MCF 10A (cell line): ENCODE data around the gene CYCS. TPM values are rescaled to one million over a fixed set of nuclear protein-coding genes. Genes with fewer than 3 reads are reported as not detected.
"Not testable (repeated sequence)": the region's sequence is repeated elsewhere in the genome, so short reads cannot be mapped to it uniquely, and the experiment has no call there.

Source experiments
- BruUV-seq: library from RNA; stranded (reverse); fragments of 400-500 nt; replicated peaks from 2 replicates; lab custom pipeline; 2021; lab: Mats Ljungman, UMichigan
- CTCF ChIA-PET: fragments of 300-600 bp; sonication (Branson Sonifier 250); formaldehyde crosslinking; extraction: SDS; loops from one replicate; lab custom pipeline; 2021; ENCODE audit warnings: antibody characterized with exemption, inconsistent platforms; lab: Yijun Ruan, JAX
- POLR2A ChIA-PET: fragments of 300-600, 350-650 bp; sonication (Branson Sonifier 250); formaldehyde crosslinking; extraction: SDS; loops from one replicate; lab custom pipeline; 2020; ENCODE audit warnings: antibody characterized with exemption, inconsistent platforms; lab: Yijun Ruan, JAX
- DNase-seq: peaks from one replicate; pipeline ENCODE4 v3.0.0-alpha.2; 2018; ENCODE audit not compliant: unreplicated experiment
- H3K27ac Mint-ChIP-seq: one replicate; pipeline ENCODE4 v1.8.0; 2022; ENCODE audit warnings: mild to moderate bottlenecking, low read depth, mixed read lengths; ENCODE audit not compliant: unreplicated experiment
- H3K27me3 Mint-ChIP-seq: one replicate; pipeline ENCODE4 v1.8.0; 2022; ENCODE audit warnings: mixed read lengths; ENCODE audit not compliant: insufficient read depth, unreplicated experiment
- H3K36me3 Mint-ChIP-seq: one replicate; pipeline ENCODE4 v1.8.0; 2022; ENCODE audit warnings: mild to moderate bottlenecking, moderate library complexity, mixed read lengths; ENCODE audit not compliant: insufficient read depth, unreplicated experiment
- H3K4me1 Mint-ChIP-seq: one replicate; pipeline ENCODE4 v1.8.0; 2022; ENCODE audit warnings: mixed read lengths; ENCODE audit not compliant: insufficient read depth, unreplicated experiment
- H3K4me3 Mint-ChIP-seq: one replicate; pipeline ENCODE4 v1.8.0; 2022; ENCODE audit warnings: mild to moderate bottlenecking, moderate library complexity, mixed read lengths; ENCODE audit not compliant: unreplicated experiment
- H3K9me3 Mint-ChIP-seq: one replicate; pipeline ENCODE4 v1.8.0; 2022; ENCODE audit warnings: mixed read lengths; ENCODE audit not compliant: unreplicated experiment
- CTCF ChIP-seq: fragments of 200-600 bp; IDR thresholded peaks from one replicate; pipeline ENCODE4 v1.8.0; 2022; ENCODE audit warnings: antibody characterized with exemption, mild to moderate bottlenecking; ENCODE audit not compliant: unreplicated experiment
- intact Hi-C: fragments of 100-400 bp; cut with micrococcal nuclease; formaldehyde crosslinking; loops from 2 replicates; pipeline ENCODE4 v1.14.1; 2022
- total RNA-seq: library from RNA; stranded (reverse); gene quantifications from 2 replicates; pipeline ENCODE4 v1.2.3, GENCODE V29; 2022

Gene CYCS
- total RNA-seq, 1 experiment from 2014 or later: 368 TPM

- Mint-ChIP-seq H3K4me3 (no peak overlapping the region), H3K36me3 (peaks cover 6% of the 10 kb centered on the region), H3K4me1 (no peaks in the 10 kb centered on the region), H3K27ac (no peak overlapping the region), H3K9me3 (no peaks in the 10 kb centered on the region), H3K27me3 (no peaks in the 10 kb centered on the region)
- CTCF ChIA-PET: interaction anchor here (0.6 to 1.4 kb wide), 3 partner anchors 10 to 724 kb away, joined by 4 to 5 read pairs (median 4); no protein-coding TSS in a partner anchor
- no peak for TF ChIP-seq CTCF
- intact Hi-C loops: no loop called here
- DNase-seq: no peak
- POLR2A ChIA-PET: no interaction called here
- BruUV-seq: no TSS peak
These were observed 41.9 kb downstream of the CYCS start for GRCh38 chr7:25083201-25083600.

- intact Hi-C loops, H3K9me3 Mint-ChIP-seq, BruUV-seq, H3K36me3 Mint-ChIP-seq, H3K4me1 Mint-ChIP-seq, H3K4me3 Mint-ChIP-seq, DNase-seq, H3K27me3 Mint-ChIP-seq, H3K27ac Mint-ChIP-seq: not testable (repeated sequence)
- CTCF ChIA-PET: interaction anchor here (0.7 to 1.5 kb wide), 4 partner anchors 10 to 17 kb away, joined by 3 to 5 read pairs (median 4); no protein-coding TSS in a partner anchor
- POLR2A ChIA-PET: interaction anchor here (0.7 kb wide), 1 partner anchor 509 kb away, joined by 3 read pairs; no protein-coding TSS in a partner anchor
These were observed 43.0 kb downstream of the CYCS start for GRCh38 chr7:25082041-25082440.

DNA sequence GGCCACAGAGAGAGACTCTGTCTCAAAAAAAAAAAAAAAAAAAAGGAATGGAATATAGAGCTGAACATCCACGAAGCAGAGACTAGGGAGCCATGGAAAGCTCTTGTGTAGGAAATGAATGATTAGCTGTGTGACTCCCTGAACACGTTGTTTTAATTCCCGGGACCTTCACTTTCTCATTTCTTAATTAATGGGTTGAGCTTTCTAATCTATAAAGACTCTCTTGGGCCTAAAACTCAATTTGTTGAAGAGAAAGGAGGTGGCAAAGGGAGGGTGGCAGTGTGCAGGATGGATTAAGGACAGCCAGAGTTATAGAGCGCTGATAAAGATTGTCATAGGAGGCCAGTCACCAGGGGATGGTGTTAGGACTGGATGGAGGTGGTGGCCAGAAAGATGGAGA is 48.0 kb downstream of the CYCS start:
- CTCF ChIA-PET: interaction anchor here (0.5 to 3.0 kb wide), 8 partner anchors 11 to 265 kb away, joined by 3 to 13 read pairs (median 4); no protein-coding TSS in a partner anchor
- H3K27me3 Mint-ChIP-seq: no peaks in the 10 kb centered on the region
- no TSS peak for BruUV-seq

DNA sequence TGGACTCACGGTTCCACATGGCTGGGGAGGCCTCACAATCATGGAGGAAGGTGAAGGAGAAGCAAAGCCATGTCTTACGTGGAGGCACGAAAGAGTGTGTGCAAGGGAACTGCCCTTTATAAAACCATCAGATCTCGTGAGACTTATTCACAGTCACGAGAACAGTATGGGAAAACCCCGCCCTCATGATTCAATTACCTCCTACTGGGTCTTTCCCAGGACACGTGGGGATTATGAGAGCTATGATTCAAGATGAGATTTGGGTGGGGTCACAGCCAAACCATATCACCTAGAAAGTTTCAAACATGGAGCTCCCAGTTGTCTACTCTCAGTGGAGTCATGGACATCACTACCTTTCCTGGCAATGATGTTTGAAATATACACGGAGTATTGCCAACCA is 49.6 kb downstream of the CYCS start:
- Mint-ChIP-seq H3K4me3 (no peak overlapping the region), H3K4me1 (no peaks in the 10 kb centered on the region), H3K27me3 (no peaks in the 10 kb centered on the region), H3K27ac (no peak overlapping the region), H3K9me3 (no peaks in the 10 kb centered on the region), H3K36me3 (no peaks in the 10 kb centered on the region)
- DNase-seq: no peak
- no peak for TF ChIP-seq CTCF
- intact Hi-C loops: no loop called here
- ChIA-PET CTCF (interaction anchor here (0.6 to 3.0 kb wide), 8 partner anchors 17 to 263 kb away, joined by 3 to 13 read pairs (median 4); no protein-coding TSS in a partner anchor), POLR2A (no interaction called here)
- BruUV-seq: no TSS peak

More for the DNA sequence above, 48.0 kb downstream of the CYCS start:
- Mint-ChIP-seq H3K4me3 (no peak overlapping the region), H3K36me3 (no peaks in the 10 kb centered on the region), H3K4me1 (no peaks in the 10 kb centered on the region), H3K27ac (no peak overlapping the region), H3K9me3 (no peaks in the 10 kb centered on the region)
- no peak for TF ChIP-seq CTCF
- no peak for DNase-seq
- intact Hi-C loops: no loop called here
- POLR2A ChIA-PET: interaction anchor here (0.5 kb wide), 1 partner anchor 9 kb away, joined by 3 read pairs; no protein-coding TSS in a partner anchor
